PC-3 (cell line): ENCODE measurements around the gene ARHGAP4. TPM values are rescaled to one million over a fixed set of nuclear protein-coding genes. Genes with fewer than 3 reads are reported as not detected.

Experiments used
- ATAC-seq: fragments of 200-7000 bp; cut with Tn5 transposase; 2 replicates; pipeline ENCODE4 v1.9.1; 2020; ENCODE audit warnings: mild to moderate bottlenecking, moderate library complexity
- BruUV-seq: library from RNA; stranded (reverse); fragments of 400-500 nt; replicated peaks from 2 replicates; lab custom pipeline; 2021; lab: Mats Ljungman, UMichigan
- CTCF ChIA-PET: fragments of 300-600 bp; sonication (Branson Sonifier 250); formaldehyde crosslinking; loops from one replicate; lab custom pipeline; 2022; ENCODE audit warnings: antibody characterized with exemption; lab: Charles Lee
- POLR2A ChIA-PET: fragments of 300-600 bp; sonication (Branson Sonifier 250); formaldehyde crosslinking; loops from one replicate; lab custom pipeline; 2022; ENCODE audit warnings: antibody characterized with exemption; ENCODE audit not compliant: unreplicated experiment; lab: Charles Lee
- DNase-seq: peaks from one replicate; pipeline ENCODE4 v3.0.0-alpha.2; 2015
- H2AFZ ChIP-seq: fragments of 300-600 bp; sonication (generic); 2 replicates; pipeline ENCODE4 v1.6.0; 2016; ENCODE audit warnings: antibody characterized with exemption, low read length
- H3F3A ChIP-seq: fragments of 300-600 bp; sonication (generic); one replicate; pipeline ENCODE4 v1.6.0; 2017; ENCODE audit warnings: antibody characterized with exemption, low read length, control low read depth, mild to moderate bottlenecking; ENCODE audit not compliant: unreplicated experiment
- H3K27ac ChIP-seq: fragments of 300-600 bp; sonication (generic); 2 replicates; pipeline ENCODE4 v1.5.1; 2016; ENCODE audit warnings: mild to moderate bottlenecking, low read length
- H3K27me3 ChIP-seq: fragments of 300-600 bp; sonication (generic); 2 replicates; pipeline ENCODE4 v1.6.1; 2016; ENCODE audit warnings: low read length, mixed read lengths
- H3K36me3 ChIP-seq: fragments of 300-600 bp; sonication (generic); 2 replicates; pipeline ENCODE4 v1.6.1; 2016; ENCODE audit warnings: low read depth, mixed run types, low read length, mixed read lengths
- H3K4me1 ChIP-seq: fragments of 300-600 bp; sonication (generic); 2 replicates; pipeline ENCODE4 v1.5.1; 2016; ENCODE audit warnings: low read length; ENCODE audit not compliant: insufficient read depth
- H3K4me2 ChIP-seq: fragments of 300-600 bp; sonication (generic); 2 replicates; pipeline ENCODE4 v1.6.0; 2016; ENCODE audit warnings: low read length
- H3K4me3 ChIP-seq: fragments of 300-600 bp; sonication (generic); 2 replicates; pipeline ENCODE4 v1.5.1; 2016; ENCODE audit warnings: mild to moderate bottlenecking, low read length, mixed read lengths
- H3K79me2 ChIP-seq: fragments of 300-600 bp; sonication (generic); 2 replicates; pipeline ENCODE4 v1.6.1; 2017; ENCODE audit warnings: low read length, mixed read lengths
- H3K9ac ChIP-seq: fragments of 300-600 bp; sonication (generic); 2 replicates; pipeline ENCODE4 v1.6.0; 2016; ENCODE audit warnings: mild to moderate bottlenecking, low read length
- H3K9me2 ChIP-seq: fragments of 300-600 bp; sonication (generic); replicated peaks from 2 replicates; pipeline ENCODE4 v1.6.1; 2016; ENCODE audit warnings: mixed run types, low read length, mixed read lengths
- H3K9me3 ChIP-seq: fragments of 300-600 bp; sonication (generic); 2 replicates; pipeline ENCODE4 v1.6.1; 2016; ENCODE audit warnings: low read length, mixed read lengths
- H4K20me1 ChIP-seq: fragments of 300-600 bp; sonication (generic); 2 replicates; pipeline ENCODE4 v1.6.1; 2016; ENCODE audit warnings: low read length, mixed read lengths
- CTCF ChIP-seq: fragments of 300-600 bp; sonication (generic); conservative IDR thresholded peaks from 2 replicates; pipeline ENCODE4 v1.5.1; 2017; ENCODE audit warnings: antibody characterized with exemption, low read depth, mild to moderate bottlenecking, low read length
- EZH2 ChIP-seq: fragments of 300-600 bp; sonication (generic); IDR thresholded peaks from one replicate; pipeline ENCODE4 v1.6.1; 2017; ENCODE audit warnings: antibody characterized with exemption, mild to moderate bottlenecking, low read length; ENCODE audit not compliant: unreplicated experiment
- EZH2phosphoT487 ChIP-seq: fragments of 300-600 bp; sonication (generic); IDR thresholded peaks from 2 replicates; pipeline ENCODE4 v1.6.1; 2018; ENCODE audit warnings: mild to moderate bottlenecking, antibody characterized with exemption, low read length, borderline replicate concordance
- intact Hi-C: fragments of 100-400 bp; cut with micrococcal nuclease; formaldehyde crosslinking; loops from 2 replicates; pipeline ENCODE4 v1.9.0; 2023
- total RNA-seq: library from RNA; depleted of rRNA; stranded (reverse); fragments of >200 nt; gene quantifications from 2 replicates; pipeline ENCODE4 v1.2.3, GENCODE V29; 2014

ARHGAP4 gene
- total RNA-seq, 1 experiment from 2014 or later = 4.6 TPM

- no peaks in the 10 kb centered on the region for H3K9me3 ChIP-seq
- H3F3A ChIP-seq = no peaks in the 10 kb centered on the region
- no peak overlapping the region for H3K9ac ChIP-seq
- no peak overlapping the region for H3K4me3 ChIP-seq
- TF ChIP-seq EZH2phosphoT487 (no peak), CTCF (no peak)
- intact Hi-C loops = no loop called here
- no peaks in the 10 kb centered on the region for H3K9me2 ChIP-seq
- no peaks in the 10 kb centered on the region for H3K4me1 ChIP-seq
- no peaks in the 10 kb centered on the region for H4K20me1 ChIP-seq
- H3K27me3 ChIP-seq = no peaks in the 10 kb centered on the region
- H3K36me3 ChIP-seq = peaks cover 45% of the 10 kb centered on the region
- H3K27ac ChIP-seq = no peak overlapping the region
- ATAC-seq = no peak
- TSS peak; percentile 6 for BruUV-seq
- CTCF ChIA-PET = no interaction called here
- H3K4me2 ChIP-seq = no peak overlapping the region
- DNase-seq = no peak
- POLR2A ChIA-PET = no interaction called here
- H3K79me2 ChIP-seq = no peaks in the 10 kb centered on the region
- H2AFZ ChIP-seq = no peak overlapping the region
Observed at GRCh38 chrX:153957224-153957623, 31.2 kb upstream of the ARHGAP4 start.

- Histone ChIP-seq H2AFZ (no peak overlapping the region), H4K20me1 (no peaks in the 10 kb centered on the region), H3K4me2 (no peak overlapping the region), H3F3A (no peaks in the 10 kb centered on the region), H3K4me1 (no peaks in the 10 kb centered on the region), H3K9me2 (no peaks in the 10 kb centered on the region), H3K4me3 (no peak overlapping the region), H3K9ac (no peak overlapping the region), H3K27me3 (no peaks in the 10 kb centered on the region), H3K79me2 (no peaks in the 10 kb centered on the region), H3K36me3 (peaks cover 42% of the 10 kb centered on the region), H3K9me3 (no peaks in the 10 kb centered on the region), H3K27ac (no peak overlapping the region)
- no peak for TF ChIP-seq EZH2phosphoT487
- no peak for TF ChIP-seq CTCF
- no peak for TF ChIP-seq EZH2
- no TSS peak for BruUV-seq
- ChIA-PET POLR2A (no interaction called here), CTCF (no interaction called here)
- ATAC-seq = no peak
- intact Hi-C loops = no loop called here
- no peak for DNase-seq
Observed at GRCh38 chrX:153956044-153956907, 30.2 kb upstream of the ARHGAP4 start.

- DNase-seq (no peak), ATAC-seq (peak; percentile 15; the same call in 1 of the 2 replicates)
- Histone ChIP-seq H3K9ac (no peak overlapping the region), H3F3A (no peaks in the 10 kb centered on the region), H3K79me2 (no peaks in the 10 kb centered on the region), H3K27ac (no peak overlapping the region), H4K20me1 (no peaks in the 10 kb centered on the region), H3K9me3 (no peaks in the 10 kb centered on the region), H2AFZ (no peak overlapping the region), H3K4me1 (no peaks in the 10 kb centered on the region), H3K9me2 (no peaks in the 10 kb centered on the region), H3K36me3 (peaks cover 44% of the 10 kb centered on the region), H3K4me2 (no peak overlapping the region), H3K27me3 (no peaks in the 10 kb centered on the region), H3K4me3 (no peak overlapping the region)
- no peak for TF ChIP-seq EZH2phosphoT487
- TF ChIP-seq EZH2 = no peak
- no peak for TF ChIP-seq CTCF
- BruUV-seq = no TSS peak
- ChIA-PET POLR2A (no interaction called here), CTCF (no interaction called here)
- intact Hi-C loops = no loop called here
Observed at GRCh38 chrX:153955228-153955732, 29.2 kb upstream of the ARHGAP4 start.
